WI38 (cell line): ENCODE measurements around the gene RNF187.

Experiments
- H3K4me3 ChIP-seq: 2 replicates; pipeline ENCODE4 v1.5.1; 2011; ENCODE audit warnings: low read depth, mild to moderate bottlenecking, control low read depth, low read length
- TF ChIP-seq, protein P1 (sequence below): IDR thresholded peaks from 2 replicates; pipeline ENCODE4 v1.5.1; 2012; ENCODE audit warnings: low read depth, mild to moderate bottlenecking, control low read depth, low read length

The RNF187 gene

GRCh38 chr1:228494970-228495853 lies 8.0 kb downstream of the RNF187 start:
- TF ChIP-seq, protein P1, sequence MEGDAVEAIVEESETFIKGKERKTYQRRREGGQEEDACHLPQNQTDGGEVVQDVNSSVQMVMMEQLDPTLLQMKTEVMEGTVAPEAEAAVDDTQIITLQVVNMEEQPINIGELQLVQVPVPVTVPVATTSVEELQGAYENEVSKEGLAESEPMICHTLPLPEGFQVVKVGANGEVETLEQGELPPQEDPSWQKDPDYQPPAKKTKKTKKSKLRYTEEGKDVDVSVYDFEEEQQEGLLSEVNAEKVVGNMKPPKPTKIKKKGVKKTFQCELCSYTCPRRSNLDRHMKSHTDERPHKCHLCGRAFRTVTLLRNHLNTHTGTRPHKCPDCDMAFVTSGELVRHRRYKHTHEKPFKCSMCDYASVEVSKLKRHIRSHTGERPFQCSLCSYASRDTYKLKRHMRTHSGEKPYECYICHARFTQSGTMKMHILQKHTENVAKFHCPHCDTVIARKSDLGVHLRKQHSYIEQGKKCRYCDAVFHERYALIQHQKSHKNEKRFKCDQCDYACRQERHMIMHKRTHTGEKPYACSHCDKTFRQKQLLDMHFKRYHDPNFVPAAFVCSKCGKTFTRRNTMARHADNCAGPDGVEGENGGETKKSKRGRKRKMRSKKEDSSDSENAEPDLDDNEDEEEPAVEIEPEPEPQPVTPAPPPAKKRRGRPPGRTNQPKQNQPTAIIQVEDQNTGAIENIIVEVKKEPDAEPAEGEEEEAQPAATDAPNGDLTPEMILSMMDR, result no peak
- H3K4me3 ChIP-seq, result no peak overlapping the region

DNA sequence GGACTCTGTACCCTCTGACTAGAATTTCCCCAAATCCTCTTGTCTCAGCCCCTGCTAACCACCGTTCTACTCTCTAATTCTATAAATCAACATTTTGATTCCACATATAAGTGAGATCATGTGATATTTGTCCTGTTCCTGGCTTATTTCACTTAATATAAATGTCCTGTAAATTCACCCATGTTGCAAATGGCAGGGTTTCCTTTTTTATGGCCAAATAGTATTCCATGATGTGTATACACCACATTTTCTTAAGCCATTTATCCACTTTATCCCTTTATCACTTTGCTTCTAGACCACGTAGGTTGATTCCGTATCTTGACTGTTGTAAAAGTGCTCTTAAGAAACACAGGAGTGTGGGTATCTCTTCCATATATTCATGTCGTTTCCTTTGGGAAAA lies 8.9 kb downstream of the RNF187 start:
- H3K4me3 ChIP-seq, result no peak overlapping the region
- TF ChIP-seq, protein P1, result no peak

- TF ChIP-seq, protein P1, result no peak
- no peak overlapping the region for H3K4me3 ChIP-seq
These were observed 9.3 kb downstream of the RNF187 start for GRCh38 chr1:228496494-228496893.

GRCh38 chr1:228497206-228497605 lies 10.0 kb downstream of the RNF187 start:
- TF ChIP-seq, protein P1, result no peak

GRCh38 chr1:228497817-228498216 lies 10.6 kb downstream of the RNF187 start:
- no peak overlapping the region for H3K4me3 ChIP-seq
- TF ChIP-seq, protein P1, result no peak

More at GRCh38 chr1:228497206-228497605, 10.0 kb downstream of the RNF187 start:
- no peak overlapping the region for H3K4me3 ChIP-seq

GRCh38 chr1:228500143-228500734 lies 13.1 kb downstream of the RNF187 start:
- no peak overlapping the region for H3K4me3 ChIP-seq
- TF ChIP-seq, protein P1, result no peak
